WTC11 (cell line): ENCODE results near the gene BACE1-AS. TPM values are rescaled to one million over a fixed set of nuclear protein-coding genes. Genes with fewer than 3 reads are reported as not detected.

Experiments used
- ATAC-seq: fragments of 200-7000 bp; cut with Tn5 transposase; 2 replicates; pipeline ENCODE4 v1.10.0; 2021; ENCODE audit warnings: mild to moderate bottlenecking, moderate library complexity
- CTCF ChIA-PET: fragments of 300-600 bp; sonication (Branson Sonifier 250); formaldehyde crosslinking; loops from one replicate; lab custom pipeline; 2021; ENCODE audit warnings: antibody characterized with exemption; lab: Charles Lee
- POLR2A ChIA-PET: fragments of 350-600 bp; sonication (Branson Sonifier 250); formaldehyde crosslinking; loops from one replicate; lab custom pipeline; 2021; ENCODE audit warnings: antibody characterized with exemption; lab: Charles Lee
- DNase-seq: peaks from one replicate; pipeline ENCODE4 v3.0.0; 2021; ENCODE audit warnings: low spot score
- H3K27ac Mint-ChIP-seq: 2 replicates; pipeline ENCODE4 v1.8.0; 2021; ENCODE audit warnings: mixed read lengths
- H3K27me3 Mint-ChIP-seq: 2 replicates; pipeline ENCODE4 v1.8.0; 2021; ENCODE audit warnings: low read depth, mild to moderate bottlenecking, moderate library complexity, mixed read lengths
- H3K36me3 Mint-ChIP-seq: 2 replicates; pipeline ENCODE4 v1.8.0; 2021; ENCODE audit warnings: mixed read lengths
- H3K4me1 Mint-ChIP-seq: 2 replicates; pipeline ENCODE4 v1.8.0; 2022; ENCODE audit warnings: mixed read lengths
- H3K4me3 Mint-ChIP-seq: 2 replicates; pipeline ENCODE4 v1.8.0; 2021; ENCODE audit warnings: mild to moderate bottlenecking, moderate library complexity, mixed read lengths
- H3K9me3 Mint-ChIP-seq: 2 replicates; pipeline ENCODE4 v1.8.0; 2021; ENCODE audit warnings: mixed read lengths
- ATF6 ChIP-seq: sonication (generic); formaldehyde crosslinking; IDR thresholded peaks from 2 replicates; pipeline ENCODE4 v1.8.1; 2023; ENCODE audit warnings: mild to moderate bottlenecking, missing genetic modification reagents
- CBFB ChIP-seq: sonication (generic); formaldehyde crosslinking; IDR thresholded peaks from 2 replicates; pipeline ENCODE4 v1.8.1; 2022; ENCODE audit warnings: mild to moderate bottlenecking, low read depth, missing genetic modification reagents
- CREB1 ChIP-seq: sonication (generic); formaldehyde crosslinking; IDR thresholded peaks from 2 replicates; pipeline ENCODE4 v1.8.0; 2023; ENCODE audit warnings: mild to moderate bottlenecking, missing genetic modification reagents
- EMX1 ChIP-seq: fragments of 250-450 bp; sonication (Bioruptor Pico); IDR thresholded peaks from 2 replicates; pipeline ENCODE4 v1.8.0; 2021; ENCODE audit warnings: mild to moderate bottlenecking
- FOXP4 ChIP-seq: sonication (generic); formaldehyde crosslinking; IDR thresholded peaks from 2 replicates; pipeline ENCODE4 v1.8.0; 2022; ENCODE audit warnings: mild to moderate bottlenecking, missing genetic modification reagents
- GABPB1 ChIP-seq: sonication (generic); formaldehyde crosslinking; IDR thresholded peaks from 2 replicates; pipeline ENCODE4 v1.8.1; 2023; ENCODE audit warnings: mild to moderate bottlenecking, missing genetic modification reagents
- NFATC4 ChIP-seq: fragments of 250-450 bp; sonication (Bioruptor Pico); IDR thresholded peaks from 2 replicates; pipeline ENCODE4 v1.9.0; 2021; ENCODE audit warnings: mild to moderate bottlenecking
- NFE2L1 ChIP-seq: sonication (generic); formaldehyde crosslinking; IDR thresholded peaks from 2 replicates; pipeline ENCODE4 v1.8.1; 2023; ENCODE audit warnings: missing genetic modification reagents
- PREB ChIP-seq: sonication (generic); formaldehyde crosslinking; IDR thresholded peaks from 2 replicates; pipeline ENCODE4 v1.8.1; 2022; ENCODE audit warnings: mild to moderate bottlenecking, missing genetic modification reagents, moderate library complexity, borderline replicate concordance
- SP1 ChIP-seq: sonication (generic); formaldehyde crosslinking; conservative IDR thresholded peaks from 2 replicates; pipeline ENCODE4 v1.8.1; 2022; ENCODE audit warnings: missing genetic modification reagents
- STAT6 ChIP-seq: sonication (generic); formaldehyde crosslinking; conservative IDR thresholded peaks from 2 replicates; pipeline ENCODE4 v1.8.1; 2023; ENCODE audit warnings: mild to moderate bottlenecking, low read depth, missing genetic modification reagents, moderate library complexity
- TEAD1 ChIP-seq: sonication (generic); formaldehyde crosslinking; IDR thresholded peaks from 2 replicates; pipeline ENCODE4 v1.8.0; 2022; ENCODE audit warnings: mild to moderate bottlenecking, missing genetic modification reagents
- ZNF121 ChIP-seq: sonication (generic); formaldehyde crosslinking; IDR thresholded peaks from 2 replicates; pipeline ENCODE4 v1.8.0; 2023; ENCODE audit warnings: missing genetic modification reagents
- ZNF232 ChIP-seq: sonication (generic); formaldehyde crosslinking; IDR thresholded peaks from 2 replicates; pipeline ENCODE4 v1.8.0; 2022; ENCODE audit warnings: mild to moderate bottlenecking, missing genetic modification reagents
- ZNF396 ChIP-seq: fragments of 250-450 bp; sonication (Bioruptor Pico); IDR thresholded peaks from 2 replicates; pipeline ENCODE4 v1.8.0; 2021; ENCODE audit warnings: mild to moderate bottlenecking, moderate library complexity, borderline replicate concordance
- ZSCAN18 ChIP-seq: fragments of 250-450 bp; sonication (Bioruptor Pico); IDR thresholded peaks from 2 replicates; pipeline ENCODE4 v2.1.2; 2022; ENCODE audit warnings: mild to moderate bottlenecking, moderate library complexity
- total RNA-seq: library from RNA; stranded (reverse); gene quantifications from 3 replicates; pipeline ENCODE4 v1.2.3, GENCODE V29; 2021

BACE1-AS gene
- total RNA-seq, 1 experiment from 2014 or later, result 13.8 TPM

GRCh38 chr11:117300283-117300663, 9.1 kb downstream of the BACE1-AS start (continued):
- TF ChIP-seq ZSCAN18 (CRISPR knock-in tag) (no peak), PREB (CRISPR knock-in tag) (no peak), EMX1 (CRISPR knock-in tag) (no peak), STAT6 (CRISPR knock-in tag) (no peak), CBFB (no peak)

- POLR2A ChIA-PET, result no interaction called here
- no peaks in the 10 kb centered on the region for H3K36me3 Mint-ChIP-seq
- CTCF ChIA-PET, result no interaction called here
- TF ChIP-seq ZNF396 (no peak), GABPB1 (CRISPR knock-in tag) (no peak), TEAD1 (no peak)
- TF ChIP-seq, all 79 proteins: peak for 0
- Mint-ChIP-seq H3K27me3 (peaks cover 4% of the 10 kb centered on the region; the same call in 1 of the 2 replicates), H3K9me3 (no peaks in the 10 kb centered on the region), H3K27ac (no peak overlapping the region; the same call in 1 of the 2 replicates), H3K4me3 (no peak overlapping the region), H3K4me1 (peaks cover 35% of the 10 kb centered on the region)
- ATAC-seq (no peak), DNase-seq (no peak)
Measured at GRCh38 chr11:117300773-117301172, 9.6 kb downstream of the BACE1-AS start.

GRCh38 chr11:117302228-117302627, 11.1 kb downstream of the BACE1-AS start:
- POLR2A ChIA-PET, result no interaction called here
- Mint-ChIP-seq H3K4me3 (no peak overlapping the region), H3K9me3 (no peaks in the 10 kb centered on the region), H3K27me3 (peaks cover 4% of the 10 kb centered on the region; the same call in 1 of the 2 replicates)
- no peak for TF ChIP-seq CREB1 (CRISPR knock-in tag)
- TF ChIP-seq ATF6 (CRISPR knock-in tag), result no peak
- TF ChIP-seq ZNF121 (CRISPR knock-in tag), result no peak
- no peak for TF ChIP-seq FOXP4
- TF ChIP-seq ZNF232 (CRISPR knock-in tag), result no peak
- no peak for TF ChIP-seq CBFB
- no peak for TF ChIP-seq NFATC4 (CRISPR knock-in tag)
- no peak for TF ChIP-seq NFE2L1
- TF ChIP-seq SP1, result no peak
- TF ChIP-seq, all 79 proteins: peak for 0
- Mint-ChIP-seq H3K27ac (no peak overlapping the region), H3K36me3 (no peaks in the 10 kb centered on the region), H3K4me1 (peaks cover 35% of the 10 kb centered on the region)
- CTCF ChIA-PET, result interaction anchor here (1.1 kb wide), 1 partner anchor 14 kb away, joined by 5 read pairs; the partner anchor contains the start of gene BACE1
- no peak for DNase-seq
- no peak for ATAC-seq
